GM12892 (cell line): ENCODE results near the gene CRB2.

Experiments used
- POLR2A ChIP-seq: IDR thresholded peaks from 2 replicates; pipeline ENCODE4 v1.6.1; 2011; ENCODE audit warnings: low read depth, low read length, control low read depth
- POLR2AphosphoS5 ChIP-seq: IDR thresholded peaks from 2 replicates; pipeline ENCODE4 v1.6.1; 2011; ENCODE audit warnings: low read depth, low read length, control low read depth

DNA sequence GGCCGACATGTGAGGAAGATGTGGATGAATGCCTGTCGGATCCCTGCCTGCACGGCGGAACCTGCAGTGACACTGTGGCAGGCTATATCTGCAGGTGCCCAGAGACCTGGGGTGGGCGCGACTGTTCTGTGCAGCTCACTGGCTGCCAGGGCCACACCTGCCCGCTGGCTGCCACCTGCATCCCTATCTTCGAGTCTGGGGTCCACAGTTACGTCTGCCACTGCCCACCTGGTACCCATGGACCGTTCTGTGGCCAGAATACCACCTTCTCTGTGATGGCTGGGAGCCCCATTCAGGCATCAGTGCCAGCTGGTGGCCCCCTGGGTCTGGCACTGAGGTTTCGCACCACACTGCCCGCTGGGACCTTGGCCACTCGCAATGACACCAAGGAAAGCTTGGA is 14.1 kb downstream of the CRB2 start:
- TF ChIP-seq POLR2AphosphoS5, result no peak
- no peak for TF ChIP-seq POLR2A
